GM23248 (cell line): Measurements from ENCODE around the gene S100PBP. TPM values are rescaled to one million over a fixed set of nuclear protein-coding genes. Genes with fewer than 3 reads are reported as not detected.

Experiments
- DNase-seq: peaks from one replicate; pipeline ENCODE4 v3.0.0-alpha.2; 2015
- H2AFZ ChIP-seq: fragments of 200-600 bp; sonication (generic); 2 replicates; pipeline ENCODE4 v1.6.1; 2016; ENCODE audit warnings: antibody characterized with exemption
- H3F3A ChIP-seq: fragments of 200-600 bp; sonication (generic); 2 replicates; pipeline ENCODE4 v1.6.1; 2016; ENCODE audit warnings: mild to moderate bottlenecking, antibody characterized with exemption, mixed run types; ENCODE audit not compliant: insufficient read depth
- H3K27ac ChIP-seq: fragments of 200-600 bp; sonication (generic); 2 replicates; pipeline ENCODE4 v1.5.1; 2016; ENCODE audit warnings: mild to moderate bottlenecking
- H3K27me3 ChIP-seq: fragments of 200-600 bp; sonication (generic); replicated peaks from 2 replicates; pipeline ENCODE4 v1.6.1; 2016; ENCODE audit warnings: mild to moderate bottlenecking; ENCODE audit not compliant: insufficient read depth
- H3K36me3 ChIP-seq: fragments of 200-600 bp; sonication (generic); 2 replicates; pipeline ENCODE4 v1.6.1; 2016; ENCODE audit warnings: low read depth, mild to moderate bottlenecking
- H3K4me1 ChIP-seq: fragments of 200-600 bp; sonication (generic); 2 replicates; pipeline ENCODE4 v1.6.1; 2016; ENCODE audit warnings: mild to moderate bottlenecking; ENCODE audit not compliant: insufficient read depth
- H3K4me2 ChIP-seq: fragments of 200-600 bp; sonication (generic); one replicate; pipeline ENCODE4 v1.6.1; 2016; ENCODE audit warnings: mild to moderate bottlenecking; ENCODE audit not compliant: unreplicated experiment
- H3K4me3 ChIP-seq: fragments of 200-600 bp; sonication (generic); 2 replicates; pipeline ENCODE4 v1.5.1; 2016; ENCODE audit warnings: mild to moderate bottlenecking
- H3K79me2 ChIP-seq: fragments of 200-600 bp; sonication (generic); 2 replicates; pipeline ENCODE4 v1.6.1; 2016; ENCODE audit warnings: mild to moderate bottlenecking; ENCODE audit not compliant: insufficient read depth
- H3K9ac ChIP-seq: fragments of 200-600 bp; sonication (generic); 2 replicates; pipeline ENCODE4 v1.6.1; 2016; ENCODE audit warnings: mild to moderate bottlenecking
- H3K9me2 ChIP-seq: fragments of 200-600 bp; sonication (generic); 2 replicates; pipeline ENCODE4 v1.6.1; 2016; ENCODE audit warnings: mixed run types, mild to moderate bottlenecking, moderate library complexity; ENCODE audit not compliant: insufficient read depth
- H3K9me3 ChIP-seq: fragments of 200-600 bp; sonication (generic); one replicate; pipeline ENCODE4 v1.6.1; 2017; ENCODE audit warnings: low read depth
- H4K20me1 ChIP-seq: fragments of 200-600 bp; sonication (generic); 2 replicates; pipeline ENCODE4 v1.6.0; 2016; ENCODE audit not compliant: insufficient read depth
- EZH2 ChIP-seq: fragments of 200-600 bp; sonication (generic); IDR thresholded peaks from 2 replicates; pipeline ENCODE4 v1.6.1; 2018; ENCODE audit warnings: antibody characterized with exemption, mild to moderate bottlenecking; ENCODE audit not compliant: insufficient read depth, poor library complexity, severe bottlenecking
- EZH2phosphoT487 ChIP-seq: fragments of 200-600 bp; sonication (generic); IDR thresholded peaks from 2 replicates; pipeline ENCODE4 v1.6.1; 2018; ENCODE audit warnings: antibody characterized with exemption, moderate library complexity, mild to moderate bottlenecking, low read depth; ENCODE audit not compliant: insufficient read depth
- WGBS, 2 experiments: methylation state at CpG; one replicate each; pipeline ENCODE4 v1.1.6; 2015 to 2017; ENCODE audit warnings: low lambda C conversion rate in 2 of 2, low coverage in 1 of 2; ENCODE audit errors: missing lambda C conversion rate in 2 of 2; 5-methylcytosine and 5-hydroxymethylcytosine counted together
- in situ Hi-C: fragments of 300-500 bp; cut with MboI; formaldehyde crosslinking; loops from 2 replicates; pipeline ENCODE4 v1.15.0; 2020
- polyA plus RNA-seq: library from polyadenylated mRNA; unstranded; fragments of >200 nt; fragmentation: Nextera tagmentation; extraction: Ambion mirVana; gene quantifications from 2 replicates; pipeline ENCODE4 v1.2.1, GENCODE V29; 2016
- total RNA-seq: library from RNA; depleted of rRNA; stranded (reverse); fragments of >200 nt; shearing (Covaris generic); gene quantifications from 2 replicates; pipeline ENCODE4 v1.2.3, GENCODE V29; 2014

S100PBP gene
- total and polyA plus RNA-seq, 2 experiments from 2014 or later: 15.7 to 25.2 TPM

DNA sequence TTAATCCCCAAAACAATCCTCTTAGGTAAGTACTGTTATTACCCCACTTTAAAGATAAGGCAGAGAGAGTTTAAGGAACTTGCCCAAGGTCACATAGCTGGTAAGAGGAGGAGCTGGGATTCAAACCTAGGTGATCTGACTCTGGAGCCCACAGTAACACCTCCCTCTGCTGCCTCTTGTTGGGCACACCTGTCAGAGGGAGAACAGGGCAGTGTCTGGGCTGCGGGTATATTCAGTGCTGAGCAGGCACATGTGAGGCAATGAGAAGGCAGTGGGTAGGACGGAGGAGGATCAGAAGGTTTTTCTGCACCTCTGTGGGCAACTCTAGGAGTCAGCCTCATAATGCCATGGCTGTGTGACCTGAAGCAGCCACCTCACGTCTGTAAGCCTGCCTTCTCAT, 70.7 kb downstream of the S100PBP start:
- Histone ChIP-seq H3K9me3 (no peaks in the 10 kb centered on the region), H3K27ac (no peak overlapping the region), H3K9ac (no peak overlapping the region), H3K36me3 (no peaks in the 10 kb centered on the region), H3F3A (no peaks in the 10 kb centered on the region), H3K4me1 (no peaks in the 10 kb centered on the region), H3K4me2 (no peak overlapping the region), H4K20me1 (no peaks in the 10 kb centered on the region), H3K9me2 (no peaks in the 10 kb centered on the region), H3K4me3 (no peak overlapping the region), H2AFZ (no peak overlapping the region), H3K79me2 (no peaks in the 10 kb centered on the region), H3K27me3 (peaks cover 31% of the 10 kb centered on the region)
- in situ Hi-C loops: no loop called here
- WGBS, 2 experiments: 52 to 58% methylated on average over 3 of the region's 3 CpGs
- no peak for DNase-seq
- TF ChIP-seq EZH2phosphoT487 (no peak), EZH2 (no peak)

DNA sequence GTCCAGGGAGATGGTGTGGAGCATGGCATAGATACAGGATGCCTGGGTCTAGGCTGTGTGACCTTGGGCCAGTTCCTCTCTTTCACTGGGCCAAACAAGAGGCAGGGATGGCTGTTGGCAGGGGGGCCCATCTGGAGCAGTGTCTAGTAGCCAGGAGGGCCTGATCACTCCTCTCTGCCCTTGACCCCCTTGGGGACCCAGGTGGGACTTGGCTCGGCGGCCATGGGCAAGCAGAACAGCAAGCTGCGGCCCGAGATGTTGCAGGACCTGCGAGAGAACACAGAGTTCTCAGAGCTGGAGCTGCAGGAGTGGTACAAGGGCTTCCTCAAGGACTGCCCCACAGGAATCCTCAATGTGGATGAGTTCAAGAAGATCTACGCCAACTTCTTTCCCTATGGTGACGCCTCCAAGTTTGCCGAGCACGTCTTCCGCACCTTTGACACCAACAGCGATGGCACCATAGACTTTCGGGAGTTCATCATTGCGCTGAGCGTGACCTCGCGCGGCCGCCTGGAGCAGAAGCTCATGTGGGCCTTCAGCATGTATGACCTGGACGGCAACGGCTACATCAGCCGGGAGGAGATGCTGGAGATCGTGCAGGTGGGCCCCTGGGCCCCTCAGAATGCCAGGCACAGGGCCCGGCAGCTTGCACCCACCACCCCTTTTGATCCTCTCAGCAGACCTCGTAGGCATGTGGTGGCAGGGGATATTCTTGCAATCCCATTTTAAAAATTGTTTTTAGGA, 71.4 kb downstream of the S100PBP start:
- Histone ChIP-seq H3K4me3 (no peak overlapping the region), H3F3A (no peaks in the 10 kb centered on the region), H3K27me3 (peaks cover 31% of the 10 kb centered on the region), H3K9me3 (no peaks in the 10 kb centered on the region), H4K20me1 (no peaks in the 10 kb centered on the region), H3K36me3 (no peaks in the 10 kb centered on the region), H3K27ac (no peak overlapping the region), H3K9me2 (no peaks in the 10 kb centered on the region), H3K79me2 (no peaks in the 10 kb centered on the region), H2AFZ (no peak overlapping the region), H3K9ac (no peak overlapping the region), H3K4me1 (no peaks in the 10 kb centered on the region), H3K4me2 (no peak overlapping the region)
- in situ Hi-C loops: no loop called here
- TF ChIP-seq EZH2 (no peak), EZH2phosphoT487 (no peak)
- no peak for DNase-seq
- 82% methylated on average over 24 of the region's 24 CpGs for WGBS, 2 experiments

DNA sequence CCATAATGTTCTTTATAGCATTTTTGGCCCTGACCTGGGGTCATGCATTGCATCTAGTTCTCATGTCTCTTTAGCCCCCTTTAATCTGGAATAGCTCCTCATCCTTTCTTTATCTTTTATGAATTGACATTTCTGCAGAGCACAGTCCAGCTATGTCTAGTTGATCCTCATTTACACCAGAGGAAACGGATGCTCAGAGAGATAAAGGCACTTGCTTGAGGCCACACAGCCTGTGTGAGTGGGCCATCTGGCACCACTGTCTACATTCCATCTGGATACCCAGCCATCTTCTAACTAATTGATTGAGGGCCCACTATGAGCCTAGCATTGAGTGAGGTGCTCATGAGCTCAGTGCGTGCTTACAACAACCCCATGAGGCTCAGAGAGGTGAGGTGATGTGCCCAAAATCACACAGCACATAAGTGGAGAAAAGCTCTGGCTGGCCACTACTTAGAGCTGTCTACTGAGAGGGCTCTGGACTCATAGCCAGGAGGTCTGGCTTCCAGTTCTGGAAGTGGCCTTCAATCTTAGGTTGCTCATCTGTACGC, 72.4 kb downstream of the S100PBP start:
- no peaks in the 10 kb centered on the region for H3K9me2 ChIP-seq
- H2AFZ ChIP-seq: no peak overlapping the region
- no peak overlapping the region for H3K4me2 ChIP-seq
- H3K9ac ChIP-seq: no peak overlapping the region
- H3K4me3 ChIP-seq: no peak overlapping the region
- DNase-seq: no peak
- H3K27ac ChIP-seq: no peak overlapping the region
- H4K20me1 ChIP-seq: no peaks in the 10 kb centered on the region
- in situ Hi-C loops: no loop called here
- TF ChIP-seq EZH2 (no peak), EZH2phosphoT487 (no peak)
- no peaks in the 10 kb centered on the region for H3K4me1 ChIP-seq
- no peaks in the 10 kb centered on the region for H3F3A ChIP-seq
- no peaks in the 10 kb centered on the region for H3K9me3 ChIP-seq
- H3K27me3 ChIP-seq: peaks cover 28% of the 10 kb centered on the region
- no peaks in the 10 kb centered on the region for H3K36me3 ChIP-seq
- H3K79me2 ChIP-seq: no peaks in the 10 kb centered on the region
- WGBS, 2 experiments: 62 to 76% methylated on average over 3 of the region's 3 CpGs

DNA sequence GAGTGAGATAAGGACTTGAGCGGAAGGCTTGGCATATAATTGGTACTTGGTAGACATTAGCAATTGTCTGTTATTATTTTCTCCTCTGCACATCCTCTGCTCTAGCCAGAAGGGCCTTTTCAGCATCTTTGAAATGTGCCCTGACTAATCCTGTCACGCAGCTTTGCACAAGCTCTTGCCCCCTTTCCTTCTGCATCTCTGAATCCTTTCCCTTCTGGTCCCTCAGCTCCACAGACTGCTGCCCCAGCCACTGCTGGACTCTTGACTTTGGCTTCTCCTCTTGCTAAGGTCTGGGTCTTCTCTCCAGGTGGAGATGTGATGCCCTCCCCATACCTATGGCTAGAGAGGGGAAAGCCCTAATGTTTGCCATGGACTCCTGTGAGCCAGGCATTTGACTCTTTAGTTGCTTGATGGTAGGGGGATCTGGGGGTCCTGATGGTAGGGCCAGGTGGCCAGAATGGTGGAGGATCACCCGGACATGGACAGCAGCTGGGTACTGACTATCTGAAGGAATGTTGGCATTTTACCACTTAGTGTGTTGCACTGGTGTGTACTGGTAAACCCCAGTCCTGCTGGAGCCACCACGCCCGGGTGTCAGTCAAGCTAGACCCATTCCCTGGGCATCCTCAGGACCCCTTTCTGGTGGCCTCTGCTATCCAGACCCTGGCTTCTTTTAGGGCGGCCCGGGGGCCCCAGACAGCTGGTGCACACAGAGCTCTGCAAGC, 73.2 kb downstream of the S100PBP start:
- TF ChIP-seq EZH2 (no peak), EZH2phosphoT487 (no peak)
- H3K79me2 ChIP-seq: no peaks in the 10 kb centered on the region
- no peaks in the 10 kb centered on the region for H3K36me3 ChIP-seq
- no peaks in the 10 kb centered on the region for H4K20me1 ChIP-seq
- H3K9ac ChIP-seq: no peak overlapping the region
- in situ Hi-C loops: no loop called here
- no peak overlapping the region for H2AFZ ChIP-seq
- H3K27ac ChIP-seq: no peak overlapping the region
- no peak overlapping the region for H3K4me3 ChIP-seq
- H3K4me2 ChIP-seq: no peak overlapping the region
- 60 to 65% methylated on average over 7 of the region's 7 CpGs for WGBS, 2 experiments
- no peaks in the 10 kb centered on the region for H3K9me2 ChIP-seq
- H3K4me1 ChIP-seq: no peaks in the 10 kb centered on the region
- no peaks in the 10 kb centered on the region for H3F3A ChIP-seq
- no peak for DNase-seq
- peaks cover 19% of the 10 kb centered on the region for H3K27me3 ChIP-seq
- no peaks in the 10 kb centered on the region for H3K9me3 ChIP-seq
